ENCODE results near the gene GJA4.

Gene GJA4

GRCh38 chr1:34753163-34753562, 39.6 kb upstream of the GJA4 start:
- H3K4me3 ChIP-seq (replicated peaks; ENCODE audit: insufficient read depth, low read length), result no peak overlapping the region
- TF ChIP-seq REST (IDR thresholded peaks at IDR 0.05; ENCODE audit: insufficient replicate concordance, low read depth), result no peak
- no peak for TF ChIP-seq POLR2AphosphoS5 (IDR thresholded peaks at IDR 0.05; ENCODE audit: low read depth)
- no peak for TF ChIP-seq CTCF (IDR thresholded peaks at IDR 0.05; ENCODE audit: insufficient read depth, low read length)
- no peak for TF ChIP-seq SPI1 (IDR thresholded peaks at IDR 0.05; ENCODE audit: borderline replicate concordance, low read depth)
- DNase-seq (ENCODE audit: low read depth in 1 of 2, low spot score in 1 of 2), result no peak
- H3K27me3 ChIP-seq (ENCODE audit: insufficient read depth, poor library complexity, severe bottlenecking), result no peaks in the 10 kb centered on the region
- no peak overlapping the region for H3K27ac ChIP-seq (replicated peaks)

- H3K27ac ChIP-seq (replicated peaks), result no peak within 1 kb of the TSS
- no peak within 1 kb of the TSS for H3K4me3 ChIP-seq (replicated peaks; ENCODE audit: insufficient read depth, low read length)
- TF ChIP-seq GABPA (IDR thresholded peaks at IDR 0.05; ENCODE audit: low read depth) (no peak), REST (IDR thresholded peaks at IDR 0.05; ENCODE audit: insufficient replicate concordance, low read depth) (no peak), POLR2AphosphoS5 (IDR thresholded peaks at IDR 0.05; ENCODE audit: low read depth) (no peak), CTCF (IDR thresholded peaks at IDR 0.05; ENCODE audit: insufficient read depth, low read length) (no peak), SPI1 (IDR thresholded peaks at IDR 0.05; ENCODE audit: borderline replicate concordance, low read depth) (no peak)
- no peaks in the 10 kb centered on the region for H3K27me3 ChIP-seq (ENCODE audit: insufficient read depth, poor library complexity, severe bottlenecking)
- no peak for DNase-seq (ENCODE audit: low read depth in 1 of 2, low spot score in 1 of 2)
Observed at GRCh38 chr1:34754964-34755637, 37.7 kb upstream of the GJA4 start, which contains the start of gene GJB5. Gene GJB5 (plus strand): TSS chr1:34755047. CDS start chr1:34757331, 2,284 bp downstream.

- Histone ChIP-seq H3K27ac (replicated peaks) (no peak overlapping the region), H3K27me3 (ENCODE audit: insufficient read depth, poor library complexity, severe bottlenecking) (no peaks in the 10 kb centered on the region), H3K4me3 (replicated peaks; ENCODE audit: insufficient read depth, low read length) (no peak overlapping the region)
- DNase-seq (ENCODE audit: low read depth in 1 of 2, low spot score in 1 of 2), result no peak
- TF ChIP-seq GABPA (IDR thresholded peaks at IDR 0.05; ENCODE audit: low read depth), result no peak
- no peak for TF ChIP-seq CTCF (IDR thresholded peaks at IDR 0.05; ENCODE audit: insufficient read depth, low read length)
- TF ChIP-seq REST (IDR thresholded peaks at IDR 0.05; ENCODE audit: insufficient replicate concordance, low read depth), result no peak
- TF ChIP-seq SPI1 (IDR thresholded peaks at IDR 0.05; ENCODE audit: borderline replicate concordance, low read depth), result no peak
- TF ChIP-seq POLR2AphosphoS5 (IDR thresholded peaks at IDR 0.05; ENCODE audit: low read depth), result no peak
Observed at GRCh38 chr1:34755961-34756360, 36.8 kb upstream of the GJA4 start.

All from HL-60 (cell line).